GM18502 (cell line): Measurements from ENCODE around the gene CCDC12.
A peak's percentile ranks its signal among the peaks of the same experiment; 100 is the strongest.

Source experiments
- ATAC-seq: cut with Tn5 transposase; IDR thresholded peaks from one replicate; pipeline ENCODE4 v1.9.1; 2021; ENCODE audit warnings: mild to moderate bottlenecking; ENCODE audit not compliant: unreplicated experiment, poor library complexity

Gene CCDC12

GRCh38 chr3:46960081-46960701 is 16.4 kb downstream of the CCDC12 start:
- no peak for ATAC-seq

GRCh38 chr3:46959161-46959511 is 17.4 kb downstream of the CCDC12 start:
- no peak for ATAC-seq

GRCh38 chr3:46958467-46959160 is 17.9 kb downstream of the CCDC12 start:
- ATAC-seq, result no peak

GRCh38 chr3:46957092-46957820 is 19.3 kb downstream of the CCDC12 start:
- no peak for ATAC-seq

- no peak for ATAC-seq
These were observed 20.7 kb downstream of the CCDC12 start for GRCh38 chr3:46955801-46956259.

- ATAC-seq, result no peak
These were observed 21.4 kb downstream of the CCDC12 start for GRCh38 chr3:46955157-46955556.

- ATAC-seq, result no peak
These were observed 22.4 kb downstream of the CCDC12 start for GRCh38 chr3:46954178-46954577.

- ATAC-seq, result no peak
These were observed 23.1 kb downstream of the CCDC12 start for GRCh38 chr3:46953234-46954010.

GRCh38 chr3:46952813-46953212 is 23.7 kb downstream of the CCDC12 start:
- no peak for ATAC-seq

- no peak for ATAC-seq
These were observed 25.8 kb downstream of the CCDC12 start for GRCh38 chr3:46950650-46951241.

GRCh38 chr3:46950177-46950576 is 26.4 kb downstream of the CCDC12 start:
- no peak for ATAC-seq

GRCh38 chr3:46948830-46949671 is 27.5 kb downstream of the CCDC12 start:
- ATAC-seq, result peak; percentile 41

- no peak for ATAC-seq
These were observed 28.4 kb downstream of the CCDC12 start for GRCh38 chr3:46947981-46948791.

- ATAC-seq, result no peak
These were observed 29.0 kb downstream of the CCDC12 start for GRCh38 chr3:46947546-46947901.

GRCh38 chr3:46946856-46947545 is 29.5 kb downstream of the CCDC12 start:
- no peak for ATAC-seq

GRCh38 chr3:46946416-46946815 is 30.1 kb downstream of the CCDC12 start:
- no peak for ATAC-seq

GRCh38 chr3:46944191-46944590 is 32.4 kb downstream of the CCDC12 start:
- no peak for ATAC-seq
